Chondrocyte (in vitro differentiated cells): ENCODE results near the gene TXNDC17. TPM values are rescaled to one million over a fixed set of nuclear protein-coding genes. Genes with fewer than 3 reads are reported as not detected.

Source experiments
- DNase-seq: peaks from one replicate; pipeline ENCODE4 v3.0.0; 2021; ENCODE audit warnings: mixed read lengths, low spot score
- H3K27ac Mint-ChIP-seq: one replicate; pipeline ENCODE4 v1.8.0; 2021; ENCODE audit warnings: mild to moderate bottlenecking, moderate library complexity, mixed read lengths; ENCODE audit not compliant: unreplicated experiment
- H3K27me3 Mint-ChIP-seq: 2 replicates; pipeline ENCODE4 v1.8.0; 2021; ENCODE audit warnings: low read depth, mixed read lengths
- H3K36me3 Mint-ChIP-seq: 2 replicates; pipeline ENCODE4 v1.8.0; 2021; ENCODE audit warnings: low read depth, mixed read lengths
- H3K4me1 Mint-ChIP-seq: 2 replicates; pipeline ENCODE4 v1.8.0; 2021; ENCODE audit warnings: low read depth, mild to moderate bottlenecking, mixed read lengths
- H3K4me3 Mint-ChIP-seq: one replicate; pipeline ENCODE4 v1.8.0; 2021; ENCODE audit warnings: mild to moderate bottlenecking, moderate library complexity, mixed read lengths; ENCODE audit not compliant: unreplicated experiment
- H3K9me3 Mint-ChIP-seq: 2 replicates; pipeline ENCODE4 v1.8.0; 2021; ENCODE audit warnings: low read depth, mixed read lengths
- total RNA-seq: library from RNA; stranded (reverse); gene quantifications from 3 replicates; pipeline ENCODE4 v1.2.1, GENCODE V29; 2021
- TF ChIP-seq, protein P1 (sequence below): fragments of 200-600 bp; sonication (generic); IDR thresholded peaks from 2 replicates; pipeline ENCODE4 v1.5.0; 2021; ENCODE audit warnings: antibody characterized with exemption, mild to moderate bottlenecking, moderate library complexity

TXNDC17 gene
- total RNA-seq, 1 donor from 2014 or later, result 76.1 TPM

GRCh38 chr17:6666077-6666521, 25.2 kb downstream of the TXNDC17 start:
- Mint-ChIP-seq H3K4me1 (no peaks in the 10 kb centered on the region), H3K27ac (no peak overlapping the region), H3K4me3 (no peak overlapping the region), H3K27me3 (peaks cover 40% of the 10 kb centered on the region), H3K9me3 (no peaks in the 10 kb centered on the region), H3K36me3 (no peaks in the 10 kb centered on the region)
- DNase-seq, result no peak
- TF ChIP-seq, protein P1, sequence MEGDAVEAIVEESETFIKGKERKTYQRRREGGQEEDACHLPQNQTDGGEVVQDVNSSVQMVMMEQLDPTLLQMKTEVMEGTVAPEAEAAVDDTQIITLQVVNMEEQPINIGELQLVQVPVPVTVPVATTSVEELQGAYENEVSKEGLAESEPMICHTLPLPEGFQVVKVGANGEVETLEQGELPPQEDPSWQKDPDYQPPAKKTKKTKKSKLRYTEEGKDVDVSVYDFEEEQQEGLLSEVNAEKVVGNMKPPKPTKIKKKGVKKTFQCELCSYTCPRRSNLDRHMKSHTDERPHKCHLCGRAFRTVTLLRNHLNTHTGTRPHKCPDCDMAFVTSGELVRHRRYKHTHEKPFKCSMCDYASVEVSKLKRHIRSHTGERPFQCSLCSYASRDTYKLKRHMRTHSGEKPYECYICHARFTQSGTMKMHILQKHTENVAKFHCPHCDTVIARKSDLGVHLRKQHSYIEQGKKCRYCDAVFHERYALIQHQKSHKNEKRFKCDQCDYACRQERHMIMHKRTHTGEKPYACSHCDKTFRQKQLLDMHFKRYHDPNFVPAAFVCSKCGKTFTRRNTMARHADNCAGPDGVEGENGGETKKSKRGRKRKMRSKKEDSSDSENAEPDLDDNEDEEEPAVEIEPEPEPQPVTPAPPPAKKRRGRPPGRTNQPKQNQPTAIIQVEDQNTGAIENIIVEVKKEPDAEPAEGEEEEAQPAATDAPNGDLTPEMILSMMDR, result peak; percentile 91

DNA sequence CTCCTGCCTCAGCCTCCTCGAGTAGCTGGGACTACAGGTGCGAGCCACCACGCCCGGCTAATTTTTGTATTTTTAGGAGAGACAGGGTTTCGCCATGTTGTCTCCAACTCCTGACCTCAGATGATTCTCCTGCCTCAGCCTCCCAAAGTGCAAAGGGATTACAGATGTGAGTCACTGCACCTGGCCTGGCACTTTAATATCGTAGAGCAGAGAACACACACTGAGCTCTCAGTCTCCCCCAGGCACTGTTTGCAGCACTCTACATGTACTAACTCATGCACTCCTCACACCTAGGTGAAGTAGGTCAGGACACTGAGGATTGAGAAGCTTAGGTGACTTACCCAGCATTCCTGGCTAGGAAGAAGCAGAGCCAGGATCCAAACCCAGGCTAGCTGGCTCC, 25.7 kb downstream of the TXNDC17 start:
- Mint-ChIP-seq H3K36me3 (no peaks in the 10 kb centered on the region), H3K9me3 (no peaks in the 10 kb centered on the region), H3K27ac (no peak overlapping the region), H3K4me3 (no peak overlapping the region), H3K4me1 (no peaks in the 10 kb centered on the region), H3K27me3 (peaks cover 35% of the 10 kb centered on the region)
- TF ChIP-seq, protein P1, result no peak
- DNase-seq, result no peak

DNA sequence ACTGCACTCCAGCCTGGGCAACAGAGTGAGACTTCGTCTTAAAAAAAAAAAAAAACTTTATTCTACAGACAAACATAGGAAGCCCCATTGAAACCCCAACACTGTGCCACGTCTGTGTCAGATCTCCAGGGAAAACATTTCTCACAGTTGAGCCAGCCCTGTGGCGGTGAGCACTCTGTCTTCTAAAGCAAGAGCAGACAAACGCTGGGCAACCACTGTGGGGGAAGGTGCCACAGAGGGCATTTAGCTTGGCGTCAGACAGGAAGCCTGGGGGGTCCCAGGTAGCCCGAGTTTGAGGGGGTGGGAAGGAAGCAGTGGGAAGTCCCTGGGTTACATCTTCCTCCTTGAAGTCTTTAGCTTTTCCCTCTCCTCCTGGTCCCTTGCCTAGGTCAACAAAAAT, 26.7 kb downstream of the TXNDC17 start:
- Mint-ChIP-seq H3K4me3 (no peak overlapping the region), H3K36me3 (no peaks in the 10 kb centered on the region), H3K27ac (no peak overlapping the region), H3K27me3 (peaks cover 28% of the 10 kb centered on the region), H3K9me3 (no peaks in the 10 kb centered on the region), H3K4me1 (no peaks in the 10 kb centered on the region)
- TF ChIP-seq, protein P1, result no peak
- no peak for DNase-seq

GRCh38 chr17:6668219-6668618, 27.4 kb downstream of the TXNDC17 start:
- no peak overlapping the region for H3K4me3 Mint-ChIP-seq
- no peak for DNase-seq
- TF ChIP-seq, protein P1, result no peak
- H3K27me3 Mint-ChIP-seq, result peaks cover 24% of the 10 kb centered on the region
- no peaks in the 10 kb centered on the region for H3K4me1 Mint-ChIP-seq
- H3K36me3 Mint-ChIP-seq, result no peaks in the 10 kb centered on the region
- no peak overlapping the region for H3K27ac Mint-ChIP-seq
- no peaks in the 10 kb centered on the region for H3K9me3 Mint-ChIP-seq

DNA sequence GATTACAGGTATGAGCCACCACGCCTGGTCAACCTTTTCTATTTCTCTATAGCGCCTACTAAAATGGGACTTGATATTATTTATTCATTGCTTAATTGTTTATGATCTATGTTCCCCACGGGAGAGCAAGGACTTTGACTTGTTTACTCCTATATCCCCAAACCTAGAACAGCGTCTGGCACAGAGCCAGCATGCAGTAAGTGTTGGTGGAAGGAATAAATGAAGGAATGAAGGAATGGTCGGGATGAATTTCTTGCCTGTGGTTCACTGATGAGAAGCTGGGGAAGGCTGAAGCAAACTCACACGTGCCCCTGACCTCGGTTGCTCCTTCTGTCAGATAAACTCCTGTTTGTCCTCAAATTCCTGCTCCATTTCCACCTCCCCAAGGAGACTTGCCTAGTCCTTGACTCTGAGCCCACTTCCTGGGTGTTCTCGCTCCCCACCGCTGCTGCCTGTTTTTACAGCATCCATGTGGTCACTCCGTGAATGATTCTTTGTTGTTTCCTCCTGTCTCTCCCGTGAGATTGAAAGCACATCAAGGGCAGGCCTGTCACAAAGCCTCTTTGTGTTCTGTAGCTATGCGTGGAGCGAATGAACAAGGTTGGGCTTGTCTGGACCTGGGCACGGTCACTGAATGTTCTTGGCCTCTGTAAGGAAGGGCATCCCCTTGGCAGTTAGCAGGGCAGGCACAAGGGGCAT, 28.0 kb downstream of the TXNDC17 start:
- no peak for DNase-seq
- Mint-ChIP-seq H3K36me3 (no peaks in the 10 kb centered on the region), H3K27ac (no peak overlapping the region), H3K4me3 (no peak overlapping the region), H3K4me1 (no peaks in the 10 kb centered on the region), H3K9me3 (no peaks in the 10 kb centered on the region), H3K27me3 (peaks cover 24% of the 10 kb centered on the region)
- TF ChIP-seq, protein P1, result no peak
